Lung (tissue), 12 donors: Measurements from ENCODE around the gene PTTG1IP2. TPM values are rescaled to one million over a fixed set of nuclear protein-coding genes. Genes with fewer than 3 reads are reported as not detected.

Experiments
- ATAC-seq: fragments of 200-7000 bp; cut with Tn5 transposase; one replicate; pipeline ENCODE4 v1.9.1; 2020; ENCODE audit warnings: moderate number of reproducible peaks; ENCODE audit not compliant: insufficient read depth, low FRiP score
- DNase-seq, 3 donors: peaks; one replicate each; pipeline ENCODE4 v3.0.0-alpha.2; 2013 to 2017
- H3K27ac ChIP-seq, 2 donors: one replicate each; pipeline ENCODE4 v1.5.1; 2013; ENCODE audit warnings: mild to moderate bottlenecking in 2 of 2, moderate library complexity in 2 of 2, control low read depth in 1 of 2, inconsistent platforms in 1 of 2, low read depth in 1 of 2, low read length in 1 of 2
- H3K27me3 ChIP-seq, 3 donors: one replicate each; pipeline ENCODE4 v1.5.1; 2013; ENCODE audit warnings: low read length in 2 of 3; ENCODE audit not compliant: control insufficient read depth in 3 of 3, insufficient read depth in 3 of 3
- H3K36me3 ChIP-seq, 4 donors: one replicate each; pipeline ENCODE4 v1.5.1; 2013; ENCODE audit warnings: low read length in 4 of 4, mild to moderate bottlenecking in 1 of 4, moderate library complexity in 1 of 4; ENCODE audit not compliant: control insufficient read depth in 4 of 4, insufficient read depth in 4 of 4
- H3K4me1 ChIP-seq, 5 donors: one replicate each; pipeline ENCODE4 v1.5.1; 2013; ENCODE audit warnings: low read length in 5 of 5, mild to moderate bottlenecking in 2 of 5, moderate library complexity in 1 of 5; ENCODE audit not compliant: control insufficient read depth in 5 of 5, insufficient read depth in 5 of 5
- H3K4me3 ChIP-seq: one replicate; pipeline ENCODE4 v1.5.1; 2013; ENCODE audit warnings: mild to moderate bottlenecking, control low read depth, moderate library complexity
- H3K9ac ChIP-seq, 2 donors: one replicate each; pipeline ENCODE4 v1.5.1; 2013; ENCODE audit warnings: low read length in 2 of 2, control low read depth in 1 of 2; ENCODE audit not compliant: insufficient read depth in 1 of 2
- H3K9me3 ChIP-seq, 4 donors: one replicate each; pipeline ENCODE4 v1.5.1; 2013; ENCODE audit warnings: low read length in 3 of 4, mild to moderate bottlenecking in 1 of 4, moderate library complexity in 1 of 4; ENCODE audit not compliant: control insufficient read depth in 4 of 4, insufficient read depth in 3 of 4
- CTCF ChIP-seq: IDR thresholded peaks from 2 replicates; pipeline ENCODE4 v1.5.1; 2012; ENCODE audit warnings: mild to moderate bottlenecking; ENCODE audit errors: control extremely low read depth, extremely low read depth
- WGBS, 2 donors: extraction: QIAGEN DNeasy Blood & Tissue Kit; methylation state at CpG; one replicate each; pipeline ENCODE4 v1.1.7; 2013; 5-methylcytosine and 5-hydroxymethylcytosine counted together
- polyA plus RNA-seq, 2 donors: library from polyadenylated mRNA; stranded (reverse); fragments of 200-250 nt; gene quantifications; one replicate each; pipeline ENCODE4 v1.2.1, GENCODE V29; 2013
- total RNA-seq, 2 donors: library from RNA; depleted of rRNA in 1 of 2; stranded (reverse); fragments of >200 nt in 1 of 2; gene quantifications; one replicate each; pipeline ENCODE4 v1.2.1, GENCODE V29; 2014 to 2021
- donor health status: control.
- donor health status: control.
- donor health status: Bipolar disorder and iron deficiency.
- donor health status: healthy.
- donor health status: DM: yes; HTN: yes; CAD: no.

Gene PTTG1IP2
- total and polyA plus RNA-seq, 4 donors: 0.89 TPM; not detected in 3

GRCh38 chr7:90430614-90431460 lies 38.6 kb upstream of the PTTG1IP2 start:
- no peak overlapping the region for H3K4me3 ChIP-seq
- H3K27ac ChIP-seq: no peak overlapping the region
- peak in 1 of 3 donors; percentile 16 for DNase-seq
- no peak for ATAC-seq
- no peaks in the 10 kb centered on the region for H3K4me1 ChIP-seq
- no peak for TF ChIP-seq CTCF
- H3K9ac ChIP-seq: no peak overlapping the region
- WGBS, 2 donors: 90 to 95% methylated on average over 6 of the region's 6 CpGs
- no peaks in the 10 kb centered on the region for H3K27me3 ChIP-seq
- no peaks in the 10 kb centered on the region for H3K36me3 ChIP-seq
- peaks cover 0 to 17% (median 0%) of the 10 kb centered on the region in 4 donors for H3K9me3 ChIP-seq

- no peak for ATAC-seq
- no peak overlapping the region for H3K27ac ChIP-seq
- DNase-seq: no peak
- H3K4me1 ChIP-seq: no peaks in the 10 kb centered on the region
- no peak overlapping the region for H3K9ac ChIP-seq
- WGBS, 2 donors: 74 to 83% methylated on average over 10 of the region's 10 CpGs
- no peaks in the 10 kb centered on the region for H3K36me3 ChIP-seq
- H3K27me3 ChIP-seq: no peaks in the 10 kb centered on the region
- H3K9me3 ChIP-seq: peaks cover 0 to 17% (median 0%) of the 10 kb centered on the region in 4 donors
- no peak overlapping the region for H3K4me3 ChIP-seq
- no peak for TF ChIP-seq CTCF
Measured at GRCh38 chr7:90432752-90433151, 36.7 kb upstream of the PTTG1IP2 start.

GRCh38 chr7:90433221-90433620 lies 36.2 kb upstream of the PTTG1IP2 start:
- 76 to 91% methylated on average over 3 of the region's 3 CpGs for WGBS, 2 donors
- Histone ChIP-seq H3K4me1 (no peaks in the 10 kb centered on the region), H3K9ac (no peak overlapping the region), H3K9me3 (peaks cover 0 to 17% (median 0%) of the 10 kb centered on the region in 4 donors), H3K27me3 (no peaks in the 10 kb centered on the region), H3K36me3 (no peaks in the 10 kb centered on the region), H3K27ac (no peak overlapping the region), H3K4me3 (no peak overlapping the region)
- TF ChIP-seq CTCF: no peak
- no peak for ATAC-seq
- DNase-seq: no peak
